GM23338 (cell line): ENCODE results near the gene MORC2. TPM values are rescaled to one million over a fixed set of nuclear protein-coding genes. Genes with fewer than 3 reads are reported as not detected.

Source experiments
- ATAC-seq: fragments of 200-7000 bp; cut with Tn5 transposase; 3 replicates; pipeline ENCODE4 v1.9.1; 2020
- DNase-seq: peaks from one replicate; pipeline ENCODE4 v3.0.0-alpha.2; 2015; ENCODE audit warnings: low spot score
- H2AFZ ChIP-seq: fragments of 200-600 bp; sonication (generic); 2 replicates; pipeline ENCODE4 v1.8.0; 2016; ENCODE audit warnings: antibody characterized with exemption, mild to moderate bottlenecking, moderate library complexity
- H3F3A ChIP-seq: fragments of 200-600 bp; sonication (generic); replicated peaks from 2 replicates; pipeline ENCODE4 v1.8.0; 2017; ENCODE audit warnings: antibody characterized with exemption, mixed run types, low read depth
- H3K27ac ChIP-seq: fragments of 200-600 bp; sonication (generic); 2 replicates; pipeline ENCODE4 v1.6.1; 2016; ENCODE audit warnings: low read depth
- H3K27me3 ChIP-seq: fragments of 200-600 bp; sonication (generic); 2 replicates; pipeline ENCODE4 v1.8.0; 2016; ENCODE audit warnings: mild to moderate bottlenecking, mixed run types, moderate library complexity; ENCODE audit not compliant: insufficient read depth
- H3K36me3 ChIP-seq: fragments of 200-600 bp; sonication (generic); 2 replicates; pipeline ENCODE4 v1.8.0; 2016; ENCODE audit warnings: mild to moderate bottlenecking; ENCODE audit not compliant: insufficient read depth
- H3K4me1 ChIP-seq: fragments of 200-600 bp; sonication (generic); 2 replicates; pipeline ENCODE4 v1.8.0; 2016; ENCODE audit warnings: mild to moderate bottlenecking, moderate library complexity; ENCODE audit not compliant: insufficient read depth
- H3K4me2 ChIP-seq: fragments of 200-600 bp; sonication (generic); 2 replicates; pipeline ENCODE4 v1.7.1; 2017; ENCODE audit warnings: mixed run types
- H3K4me3 ChIP-seq: fragments of 200-600 bp; sonication (generic); 2 replicates; pipeline ENCODE4 v1.6.1; 2016; ENCODE audit warnings: mixed run types
- H3K79me2 ChIP-seq: fragments of 200-600 bp; sonication (generic); replicated peaks from 2 replicates; pipeline ENCODE4 v1.8.0; 2017; ENCODE audit warnings: mild to moderate bottlenecking; ENCODE audit not compliant: insufficient read depth
- H3K9me2 ChIP-seq: fragments of 200-600 bp; sonication (generic); 2 replicates; pipeline ENCODE4 v1.8.0; 2017; ENCODE audit not compliant: insufficient read depth
- H4K20me1 ChIP-seq: fragments of 200-600 bp; sonication (generic); replicated peaks from 2 replicates; pipeline ENCODE4 v1.8.0; 2017; ENCODE audit warnings: mild to moderate bottlenecking; ENCODE audit not compliant: insufficient read depth
- H3K27ac Mint-ChIP-seq: 2 replicates; pipeline ENCODE4 v1.8.0; 2020; ENCODE audit warnings: inconsistent platforms, mild to moderate bottlenecking, moderate library complexity, mixed read lengths
- H3K27me3 Mint-ChIP-seq: 3 replicates; pipeline ENCODE4 v1.8.0; 2022; ENCODE audit warnings: low read depth, mild to moderate bottlenecking, moderate library complexity, mixed read lengths, inconsistent platforms; ENCODE audit not compliant: insufficient read depth, poor library complexity
- H3K36me3 Mint-ChIP-seq: 3 replicates; pipeline ENCODE4 v1.8.0; 2021; ENCODE audit warnings: low read depth, mild to moderate bottlenecking, inconsistent platforms, moderate library complexity, mixed read lengths
- H3K4me1 Mint-ChIP-seq: 3 replicates; pipeline ENCODE4 v1.8.0; 2020; ENCODE audit warnings: mild to moderate bottlenecking, inconsistent platforms, mixed read lengths
- H3K4me3 Mint-ChIP-seq: 3 replicates; pipeline ENCODE4 v1.8.0; 2021; ENCODE audit warnings: moderate library complexity, mild to moderate bottlenecking, inconsistent platforms, mixed read lengths
- H3K9me3 Mint-ChIP-seq: 3 replicates; pipeline ENCODE4 v1.8.0; 2020; ENCODE audit warnings: moderate library complexity, mild to moderate bottlenecking, inconsistent platforms, mixed read lengths
- EZH2 ChIP-seq: fragments of 200-600 bp; sonication (generic); IDR thresholded peaks from one replicate; pipeline ENCODE4 v1.8.0; 2017; ENCODE audit warnings: antibody characterized with exemption, mild to moderate bottlenecking, low read depth; ENCODE audit not compliant: unreplicated experiment
- EZH2phosphoT487 ChIP-seq: fragments of 200-600 bp; sonication (generic); IDR thresholded peaks from one replicate; pipeline ENCODE4 v1.8.1; 2018; ENCODE audit warnings: antibody characterized with exemption; ENCODE audit not compliant: unreplicated experiment
- JUNB ChIP-seq: IDR thresholded peaks from one replicate; pipeline ENCODE4 v1.6.1; 2016; ENCODE audit warnings: antibody characterized with exemption; ENCODE audit not compliant: unreplicated experiment
- NANOG ChIP-seq: IDR thresholded peaks from 2 replicates; pipeline ENCODE4 v1.6.1; 2016; ENCODE audit warnings: antibody characterized with exemption, borderline replicate concordance
- POLR2AphosphoS5 ChIP-seq: IDR thresholded peaks from 2 replicates; pipeline ENCODE4 v1.6.1; 2016; ENCODE audit warnings: antibody characterized with exemption, low read depth
- REST ChIP-seq: IDR thresholded peaks from one replicate; pipeline ENCODE4 v1.6.1; 2018; ENCODE audit warnings: antibody characterized with exemption; ENCODE audit not compliant: unreplicated experiment
- ZNF114 ChIP-seq: fragments of 250-450 bp; sonication (Bioruptor Pico); IDR thresholded peaks from 2 replicates; pipeline ENCODE4 v1.5.0; 2020; ENCODE audit warnings: mild to moderate bottlenecking, moderate library complexity
- ZNF331 ChIP-seq: fragments of 250-450 bp; sonication (Bioruptor Pico); IDR thresholded peaks from 2 replicates; pipeline ENCODE4 v1.5.0; 2020; ENCODE audit warnings: low read depth, mild to moderate bottlenecking, moderate library complexity
- ZNF462 ChIP-seq: fragments of 250-450 bp; sonication (Bioruptor Pico); IDR thresholded peaks from 2 replicates; pipeline ENCODE4 v1.5.0; 2020; ENCODE audit warnings: mild to moderate bottlenecking, moderate library complexity
- polyA plus RNA-seq: library from polyadenylated mRNA; unstranded; fragments of >200 nt; fragmentation: Nextera tagmentation; extraction: Ambion mirVana; gene quantifications from 2 replicates; pipeline ENCODE4 v1.2.1, GENCODE V29; 2016
- total RNA-seq: library from RNA; depleted of rRNA; stranded (reverse); fragments of >200 nt; shearing (Covaris generic); gene quantifications from 2 replicates; pipeline ENCODE4 v1.2.3, GENCODE V29; 2014

MORC2 gene
- total and polyA plus RNA-seq, 2 experiments from 2014 or later, result 33.1 to 63.8 TPM

GRCh38 chr22:30943368-30943767 lies 25.2 kb downstream of the MORC2 start:
- H2AFZ ChIP-seq, result no peak overlapping the region
- no peak overlapping the region for H3K4me3 Mint-ChIP-seq
- H3K27ac Mint-ChIP-seq, result no peak overlapping the region
- H3F3A ChIP-seq, result no peaks in the 10 kb centered on the region
- H3K36me3 Mint-ChIP-seq, result peaks cover 46% of the 10 kb centered on the region
- H3K4me3 ChIP-seq, result no peak overlapping the region
- peaks cover 23% of the 10 kb centered on the region for H3K79me2 ChIP-seq
- ATAC-seq (no peak), DNase-seq (no peak)
- H3K9me2 ChIP-seq, result no peaks in the 10 kb centered on the region
- no peak overlapping the region for H3K4me2 ChIP-seq
- H3K36me3 ChIP-seq, result peaks cover 83% of the 10 kb centered on the region
- no peaks in the 10 kb centered on the region for H3K4me1 ChIP-seq
- TF ChIP-seq REST (no peak), POLR2AphosphoS5 (no peak), JUNB (no peak), ZNF331 (no peak), ZNF114 (no peak), EZH2 (no peak), NANOG (no peak)
- peaks cover 3% of the 10 kb centered on the region for H3K27me3 Mint-ChIP-seq
- peaks cover 29% of the 10 kb centered on the region for H4K20me1 ChIP-seq
- no peak overlapping the region for H3K27ac ChIP-seq
- H3K27me3 ChIP-seq, result no peaks in the 10 kb centered on the region
- H3K4me1 Mint-ChIP-seq, result no peaks in the 10 kb centered on the region
- no peaks in the 10 kb centered on the region for H3K9me3 Mint-ChIP-seq

- Histone ChIP-seq H3K27me3 (no peaks in the 10 kb centered on the region), H3K4me2 (no peak overlapping the region), H3K27ac (no peak overlapping the region), H3K36me3 (peaks cover 91% of the 10 kb centered on the region), H4K20me1 (peaks cover 29% of the 10 kb centered on the region), H3K79me2 (peaks cover 11% of the 10 kb centered on the region; the same call in 1 of the 2 replicates), H3K9me2 (no peaks in the 10 kb centered on the region), H3K4me3 (no peak overlapping the region), H3F3A (no peaks in the 10 kb centered on the region), H2AFZ (no peak overlapping the region), H3K4me1 (no peaks in the 10 kb centered on the region)
- no peak overlapping the region for H3K27ac Mint-ChIP-seq
- H3K36me3 Mint-ChIP-seq, result peaks cover 66% of the 10 kb centered on the region
- no peak for ATAC-seq
- H3K4me3 Mint-ChIP-seq, result no peak overlapping the region
- no peak for DNase-seq
- H3K27me3 Mint-ChIP-seq, result peaks cover 3% of the 10 kb centered on the region
- no peaks in the 10 kb centered on the region for H3K4me1 Mint-ChIP-seq
- no peaks in the 10 kb centered on the region for H3K9me3 Mint-ChIP-seq
- no peak for TF ChIP-seq EZH2
- no peak for TF ChIP-seq REST
- TF ChIP-seq ZNF114, result no peak
- TF ChIP-seq EZH2phosphoT487, result no peak
- TF ChIP-seq ZNF331, result no peak
- TF ChIP-seq NANOG, result no peak
- no peak for TF ChIP-seq ZNF462
Measured at GRCh38 chr22:30941363-30941740, 27.2 kb downstream of the MORC2 start.
